Gastrocnemius medialis (tissue), 4 donors: ENCODE data around the gene PRKCQ.

Experiments
- POLR2A ChIP-seq, 2 donors: fragments of 450-650 bp; IDR thresholded peaks; one replicate each; pipeline ENCODE4 v1.6.1; 2017; ENCODE audit warnings: antibody characterized with exemption in 2 of 2, mild to moderate bottlenecking in 2 of 2, moderate library complexity in 2 of 2
- TF ChIP-seq, protein P1 (sequence below), 5 experiments: fragments of 450-650 bp in 3 of 5; fragments of 200-600 bp in 2 of 5; sonication (generic) in 2 of 5; IDR thresholded peaks in 4 of 5; conservative IDR thresholded peaks in 1 of 5; 1 replicate in 4 of 5; 2 replicates in 1 of 5; pipeline ENCODE4 v1.5.1; 2016 to 2019; ENCODE audit warnings: antibody characterized with exemption in 5 of 5, mild to moderate bottlenecking in 3 of 5, moderate library complexity in 3 of 5

DNA sequence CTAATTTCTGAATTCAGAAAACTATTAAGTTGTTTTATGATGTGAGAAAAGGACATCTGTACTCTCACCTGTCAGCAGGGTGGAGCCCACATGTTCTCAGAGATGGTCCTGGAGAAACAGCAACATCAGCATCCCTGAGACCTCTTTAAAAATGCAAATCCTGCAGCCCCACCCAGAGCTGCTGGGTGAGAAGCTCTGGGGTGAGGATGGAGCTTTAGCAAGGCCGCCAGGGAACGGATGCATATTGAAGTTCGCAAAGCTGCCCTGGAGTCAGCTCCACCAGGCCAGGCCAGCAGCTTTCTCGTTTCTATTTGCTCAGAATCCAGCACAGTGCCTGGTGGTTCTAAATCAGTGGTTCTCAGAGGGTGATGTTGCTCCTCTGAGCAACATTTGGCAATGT is 49.1 kb downstream of the PRKCQ start:
- TF ChIP-seq POLR2A (IDR thresholded peaks at IDR 0.05), result no peak
- TF ChIP-seq, protein P1, sequence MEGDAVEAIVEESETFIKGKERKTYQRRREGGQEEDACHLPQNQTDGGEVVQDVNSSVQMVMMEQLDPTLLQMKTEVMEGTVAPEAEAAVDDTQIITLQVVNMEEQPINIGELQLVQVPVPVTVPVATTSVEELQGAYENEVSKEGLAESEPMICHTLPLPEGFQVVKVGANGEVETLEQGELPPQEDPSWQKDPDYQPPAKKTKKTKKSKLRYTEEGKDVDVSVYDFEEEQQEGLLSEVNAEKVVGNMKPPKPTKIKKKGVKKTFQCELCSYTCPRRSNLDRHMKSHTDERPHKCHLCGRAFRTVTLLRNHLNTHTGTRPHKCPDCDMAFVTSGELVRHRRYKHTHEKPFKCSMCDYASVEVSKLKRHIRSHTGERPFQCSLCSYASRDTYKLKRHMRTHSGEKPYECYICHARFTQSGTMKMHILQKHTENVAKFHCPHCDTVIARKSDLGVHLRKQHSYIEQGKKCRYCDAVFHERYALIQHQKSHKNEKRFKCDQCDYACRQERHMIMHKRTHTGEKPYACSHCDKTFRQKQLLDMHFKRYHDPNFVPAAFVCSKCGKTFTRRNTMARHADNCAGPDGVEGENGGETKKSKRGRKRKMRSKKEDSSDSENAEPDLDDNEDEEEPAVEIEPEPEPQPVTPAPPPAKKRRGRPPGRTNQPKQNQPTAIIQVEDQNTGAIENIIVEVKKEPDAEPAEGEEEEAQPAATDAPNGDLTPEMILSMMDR (IDR thresholded peaks at IDR 0.05 in 4 of 5, conservative IDR thresholded peaks at IDR 0.05 in 1 of 5), result no peak
